ENCODE data around the gene TSPAN9. TPM values are rescaled to one million over a fixed set of nuclear protein-coding genes. Genes with fewer than 3 reads are reported as not detected.

Gene TSPAN9
- total and polyA plus RNA-seq, 4 donors, result 23.0 to 72.3 (median 33.9) TPM

DNA sequence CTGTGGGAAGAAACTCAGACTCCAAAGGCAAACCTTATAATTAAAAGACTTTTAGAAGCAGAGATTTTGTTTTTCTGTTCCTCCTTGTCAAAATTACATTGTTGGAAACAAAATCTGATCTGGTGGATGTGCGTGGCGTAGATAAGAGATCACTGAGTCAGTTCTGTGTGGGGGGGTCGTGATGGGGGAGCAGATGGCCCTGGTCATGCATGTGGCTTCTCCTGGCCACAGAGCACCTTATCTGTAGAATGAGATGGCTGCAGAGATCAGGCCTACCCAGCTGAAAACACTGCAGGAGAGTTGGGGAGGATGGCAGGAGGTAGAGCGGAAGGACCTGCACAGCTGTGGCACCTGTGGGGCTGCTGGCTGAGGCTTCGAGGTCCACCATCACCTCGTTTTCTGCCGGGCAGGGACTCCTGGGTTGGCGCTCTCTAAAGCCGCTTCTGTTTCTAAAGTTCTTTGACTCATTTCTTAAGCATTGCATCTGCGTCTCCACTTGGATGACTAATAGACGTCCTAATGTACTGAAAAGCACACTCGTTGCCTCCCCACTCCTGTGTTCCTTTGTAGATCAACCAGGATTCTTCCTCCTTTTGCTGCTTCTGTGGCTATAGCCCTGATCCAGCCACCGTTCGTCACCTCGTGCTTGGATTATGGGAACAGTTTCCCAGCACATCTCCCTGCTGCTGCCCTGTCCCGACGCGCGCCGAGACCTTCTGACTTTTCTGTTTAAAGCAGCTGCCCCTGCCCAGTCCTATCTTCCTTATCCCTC is 93.4 kb downstream of the TSPAN9 start:
- no peak overlapping the region for H3K4me3 ChIP-seq
- DNase-seq (no peak), ATAC-seq (ENCODE audit: insufficient read depth, low FRiP score) (no peak)
- H3K36me3 ChIP-seq (ENCODE audit: control insufficient read depth in 4 of 4, insufficient read depth in 4 of 4, low read length in 4 of 4), result no peaks in the 10 kb centered on the region
- H3K9me3 ChIP-seq (ENCODE audit: control insufficient read depth in 4 of 4, insufficient read depth in 3 of 4, low read length in 3 of 4), result no peaks in the 10 kb centered on the region
- TF ChIP-seq, protein P1, sequence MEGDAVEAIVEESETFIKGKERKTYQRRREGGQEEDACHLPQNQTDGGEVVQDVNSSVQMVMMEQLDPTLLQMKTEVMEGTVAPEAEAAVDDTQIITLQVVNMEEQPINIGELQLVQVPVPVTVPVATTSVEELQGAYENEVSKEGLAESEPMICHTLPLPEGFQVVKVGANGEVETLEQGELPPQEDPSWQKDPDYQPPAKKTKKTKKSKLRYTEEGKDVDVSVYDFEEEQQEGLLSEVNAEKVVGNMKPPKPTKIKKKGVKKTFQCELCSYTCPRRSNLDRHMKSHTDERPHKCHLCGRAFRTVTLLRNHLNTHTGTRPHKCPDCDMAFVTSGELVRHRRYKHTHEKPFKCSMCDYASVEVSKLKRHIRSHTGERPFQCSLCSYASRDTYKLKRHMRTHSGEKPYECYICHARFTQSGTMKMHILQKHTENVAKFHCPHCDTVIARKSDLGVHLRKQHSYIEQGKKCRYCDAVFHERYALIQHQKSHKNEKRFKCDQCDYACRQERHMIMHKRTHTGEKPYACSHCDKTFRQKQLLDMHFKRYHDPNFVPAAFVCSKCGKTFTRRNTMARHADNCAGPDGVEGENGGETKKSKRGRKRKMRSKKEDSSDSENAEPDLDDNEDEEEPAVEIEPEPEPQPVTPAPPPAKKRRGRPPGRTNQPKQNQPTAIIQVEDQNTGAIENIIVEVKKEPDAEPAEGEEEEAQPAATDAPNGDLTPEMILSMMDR (IDR thresholded peaks at IDR 0.05; ENCODE audit: control extremely low read depth, extremely low read depth), result no peak
- no peak overlapping the region for H3K27ac ChIP-seq (ENCODE audit: low read depth in 1 of 2, low read length in 1 of 2)
- H3K4me1 ChIP-seq (ENCODE audit: control insufficient read depth in 5 of 5, insufficient read depth in 5 of 5, low read length in 5 of 5), result peaks cover 0 to 18% (median 4%) of the 10 kb centered on the region in 5 donors
- H3K27me3 ChIP-seq (ENCODE audit: control insufficient read depth in 3 of 3, insufficient read depth in 3 of 3, low read length in 2 of 3), result no peaks in the 10 kb centered on the region
- 81 to 86% methylated on average over 20 of the region's 20 CpGs for WGBS, 2 donors
- no peak overlapping the region for H3K9ac ChIP-seq (ENCODE audit: insufficient read depth in 1 of 2, low read length in 2 of 2)

DNA sequence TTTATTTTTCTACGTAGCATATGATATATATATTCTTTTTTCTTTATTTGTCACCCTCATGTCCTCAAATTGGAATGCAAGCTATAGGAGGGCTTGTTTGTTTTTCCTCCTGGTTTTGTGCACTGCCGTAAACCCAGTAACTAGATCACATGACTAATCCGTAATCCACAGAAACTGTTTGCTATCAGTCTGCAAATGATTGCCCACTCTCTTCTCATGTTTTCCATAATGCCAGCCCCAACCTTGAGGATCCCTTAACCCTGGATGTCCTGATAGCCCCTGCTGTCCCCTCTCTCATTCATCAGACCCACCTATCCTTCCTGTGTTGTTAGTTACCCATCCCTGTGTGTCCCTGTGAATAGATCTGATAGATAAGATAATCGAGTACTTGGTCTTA is 94.0 kb downstream of the TSPAN9 start:
- no peak overlapping the region for H3K4me3 ChIP-seq
- H3K27ac ChIP-seq (ENCODE audit: low read depth in 1 of 2, low read length in 1 of 2), result no peak overlapping the region
- no peaks in the 10 kb centered on the region for H3K27me3 ChIP-seq (ENCODE audit: control insufficient read depth in 3 of 3, insufficient read depth in 3 of 3, low read length in 2 of 3)
- 62 to 64% methylated on average over 4 of the region's 4 CpGs for WGBS, 2 donors
- no peak overlapping the region for H3K9ac ChIP-seq (ENCODE audit: insufficient read depth in 1 of 2, low read length in 2 of 2)
- no peak for ATAC-seq (ENCODE audit: insufficient read depth, low FRiP score)
- H3K4me1 ChIP-seq (ENCODE audit: control insufficient read depth in 5 of 5, insufficient read depth in 5 of 5, low read length in 5 of 5), result peaks cover 0 to 22% (median 4%) of the 10 kb centered on the region in 5 donors
- TF ChIP-seq, protein P1 (IDR thresholded peaks at IDR 0.05; ENCODE audit: control extremely low read depth, extremely low read depth), result no peak
- DNase-seq, result no peak
- no peaks in the 10 kb centered on the region for H3K9me3 ChIP-seq (ENCODE audit: control insufficient read depth in 4 of 4, insufficient read depth in 3 of 4, low read length in 3 of 4)
- H3K36me3 ChIP-seq (ENCODE audit: control insufficient read depth in 4 of 4, insufficient read depth in 4 of 4, low read length in 4 of 4), result no peaks in the 10 kb centered on the region

DNA sequence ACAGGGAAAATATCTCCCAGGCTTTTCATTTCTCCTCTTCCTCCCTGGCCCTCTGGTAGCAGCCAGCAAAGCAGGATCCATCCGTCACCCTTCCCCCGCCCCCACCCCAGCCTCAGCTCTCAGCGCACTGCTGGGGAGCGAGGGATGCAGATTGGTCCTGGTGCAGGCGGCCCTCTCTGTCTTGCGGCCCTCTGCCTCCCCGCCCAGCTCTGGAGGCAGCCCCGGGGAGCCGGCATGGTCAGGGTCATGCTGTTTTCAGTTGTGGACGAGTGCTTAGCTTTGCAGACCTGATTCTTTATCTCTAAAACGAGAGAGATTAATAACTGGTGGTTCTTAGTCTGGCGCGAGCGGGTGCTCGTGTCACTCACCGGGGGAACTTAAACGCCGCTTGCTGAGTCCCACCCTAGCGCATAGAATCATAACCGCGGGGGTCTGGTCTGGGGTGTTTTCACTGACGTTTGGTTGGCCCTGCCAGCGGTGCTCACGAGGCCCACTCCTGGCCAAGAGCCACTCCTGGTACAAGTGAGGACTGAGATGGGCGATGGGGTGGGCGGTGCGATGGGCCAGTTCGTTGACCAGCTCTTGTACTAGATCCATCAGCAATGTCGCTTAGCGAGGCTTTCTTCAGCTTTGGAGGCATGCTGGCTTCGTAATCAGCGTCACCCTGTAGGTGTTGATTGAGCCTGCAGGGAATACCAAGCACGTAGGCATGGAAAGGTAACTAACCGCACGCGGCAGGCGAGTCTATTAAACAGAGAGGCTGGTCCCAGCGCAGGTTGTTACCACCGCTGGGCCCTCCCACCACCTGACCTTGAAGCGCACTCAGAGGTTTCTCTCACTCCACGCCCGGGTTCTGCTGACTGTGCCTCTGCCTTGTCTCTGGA is 95.2 kb downstream of the TSPAN9 start:
- ATAC-seq (ENCODE audit: insufficient read depth, low FRiP score), result no peak
- WGBS, 2 donors, result 86 to 89% methylated on average over 42 of the region's 42 CpGs
- H3K4me1 ChIP-seq (ENCODE audit: control insufficient read depth in 5 of 5, insufficient read depth in 5 of 5, low read length in 5 of 5), result peaks cover 0 to 23% (median 4%) of the 10 kb centered on the region in 5 donors
- H3K36me3 ChIP-seq (ENCODE audit: control insufficient read depth in 4 of 4, insufficient read depth in 4 of 4, low read length in 4 of 4), result no peaks in the 10 kb centered on the region
- TF ChIP-seq, protein P1 (IDR thresholded peaks at IDR 0.05; ENCODE audit: control extremely low read depth, extremely low read depth), result no peak
- no peak for DNase-seq
- no peak overlapping the region for H3K27ac ChIP-seq (ENCODE audit: low read depth in 1 of 2, low read length in 1 of 2)
- H3K9ac ChIP-seq (ENCODE audit: insufficient read depth in 1 of 2, low read length in 2 of 2), result no peak overlapping the region
- H3K27me3 ChIP-seq (ENCODE audit: control insufficient read depth in 3 of 3, insufficient read depth in 3 of 3, low read length in 2 of 3), result no peaks in the 10 kb centered on the region
- H3K9me3 ChIP-seq (ENCODE audit: control insufficient read depth in 4 of 4, insufficient read depth in 3 of 4, low read length in 3 of 4), result no peaks in the 10 kb centered on the region
- no peak overlapping the region for H3K4me3 ChIP-seq
